ENCODE measurements around the gene RELA.

RELA gene

GRCh38 chr11:65703846-65704245, 41.1 kb upstream of the RELA start:
- no peak overlapping the region for H3K4me3 ChIP-seq (ENCODE audit: low read depth, low read length)
- TF ChIP-seq CTCF (IDR thresholded peaks at IDR 0.05; ENCODE audit: insufficient read depth, low read depth, low read length, missing control alignments): no peak
- DNase-seq (ENCODE audit: low read depth): no peak

- H3K4me3 ChIP-seq (ENCODE audit: low read depth, low read length): no peak overlapping the region
- no peak for TF ChIP-seq CTCF (IDR thresholded peaks at IDR 0.05; ENCODE audit: insufficient read depth, low read depth, low read length, missing control alignments)
- no peak for DNase-seq (ENCODE audit: low read depth)
Observed at GRCh38 chr11:65701686-65702085, 39.0 kb upstream of the RELA start.

GRCh38 chr11:65700399-65700798, 37.7 kb upstream of the RELA start:
- no peak for DNase-seq (ENCODE audit: low read depth)
- TF ChIP-seq CTCF (IDR thresholded peaks at IDR 0.05; ENCODE audit: insufficient read depth, low read depth, low read length, missing control alignments): no peak
- no peak overlapping the region for H3K4me3 ChIP-seq (ENCODE audit: low read depth, low read length)

GRCh38 chr11:65699306-65699705, 36.6 kb upstream of the RELA start:
- no peak for TF ChIP-seq CTCF (IDR thresholded peaks at IDR 0.05; ENCODE audit: insufficient read depth, low read depth, low read length, missing control alignments)

GRCh38 chr11:65698205-65698604, 35.5 kb upstream of the RELA start:
- TF ChIP-seq CTCF (IDR thresholded peaks at IDR 0.05; ENCODE audit: insufficient read depth, low read depth, low read length, missing control alignments): no peak
- no peak for DNase-seq (ENCODE audit: low read depth)
- H3K4me3 ChIP-seq (ENCODE audit: low read depth, low read length): no peak overlapping the region

More at GRCh38 chr11:65699306-65699705, 36.6 kb upstream of the RELA start:
- DNase-seq (ENCODE audit: low read depth): no peak
- H3K4me3 ChIP-seq (ENCODE audit: low read depth, low read length): no peak overlapping the region

GRCh38 chr11:65696802-65697552, 34.3 kb upstream of the RELA start:
- H3K4me3 ChIP-seq (ENCODE audit: low read depth, low read length): no peak overlapping the region
- no peak for DNase-seq (ENCODE audit: low read depth)
- no peak for TF ChIP-seq CTCF (IDR thresholded peaks at IDR 0.05; ENCODE audit: insufficient read depth, low read depth, low read length, missing control alignments)

All from GM12865 (cell line).